Measurements from ENCODE around the gene PCBP3.
"Not testable (repeated sequence)": the region's sequence is repeated elsewhere in the genome, so short reads cannot be mapped to it uniquely, and the experiment has no call there.

The PCBP3 gene

DNA sequence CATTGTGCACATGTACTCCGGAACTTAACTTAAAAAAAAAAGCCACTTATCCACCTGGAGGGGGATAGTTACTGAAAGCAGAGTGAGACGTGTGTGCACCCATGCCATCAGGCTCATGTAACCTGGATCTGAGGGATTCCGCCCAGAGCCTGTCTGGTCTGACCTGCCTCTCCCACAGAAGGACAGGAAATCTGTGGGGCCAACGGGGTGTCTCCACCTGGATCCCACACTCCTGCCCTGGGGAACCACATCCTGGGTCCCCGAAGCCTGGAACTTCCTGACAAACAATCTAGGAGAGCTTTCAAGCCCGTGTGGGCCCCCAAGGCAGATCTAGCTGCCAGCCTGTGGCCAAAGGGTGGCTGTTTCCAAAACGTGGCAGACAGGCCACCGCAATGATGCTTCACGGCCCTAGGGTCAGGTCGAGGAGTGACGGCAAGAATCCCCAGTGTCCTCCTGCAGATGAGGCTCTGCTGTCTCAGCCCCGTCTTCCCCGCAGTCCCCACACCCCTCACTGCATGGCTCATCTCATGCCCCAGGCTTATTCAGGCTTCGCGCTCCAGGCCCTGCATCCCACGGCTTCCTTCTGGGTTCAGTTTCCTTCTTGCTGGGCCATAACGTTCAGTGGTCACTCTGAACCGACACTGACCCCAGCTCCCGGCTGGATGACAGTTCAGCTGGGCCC is 21.0 kb upstream of the PCBP3 start:
- TF ChIP-seq, protein P1, sequence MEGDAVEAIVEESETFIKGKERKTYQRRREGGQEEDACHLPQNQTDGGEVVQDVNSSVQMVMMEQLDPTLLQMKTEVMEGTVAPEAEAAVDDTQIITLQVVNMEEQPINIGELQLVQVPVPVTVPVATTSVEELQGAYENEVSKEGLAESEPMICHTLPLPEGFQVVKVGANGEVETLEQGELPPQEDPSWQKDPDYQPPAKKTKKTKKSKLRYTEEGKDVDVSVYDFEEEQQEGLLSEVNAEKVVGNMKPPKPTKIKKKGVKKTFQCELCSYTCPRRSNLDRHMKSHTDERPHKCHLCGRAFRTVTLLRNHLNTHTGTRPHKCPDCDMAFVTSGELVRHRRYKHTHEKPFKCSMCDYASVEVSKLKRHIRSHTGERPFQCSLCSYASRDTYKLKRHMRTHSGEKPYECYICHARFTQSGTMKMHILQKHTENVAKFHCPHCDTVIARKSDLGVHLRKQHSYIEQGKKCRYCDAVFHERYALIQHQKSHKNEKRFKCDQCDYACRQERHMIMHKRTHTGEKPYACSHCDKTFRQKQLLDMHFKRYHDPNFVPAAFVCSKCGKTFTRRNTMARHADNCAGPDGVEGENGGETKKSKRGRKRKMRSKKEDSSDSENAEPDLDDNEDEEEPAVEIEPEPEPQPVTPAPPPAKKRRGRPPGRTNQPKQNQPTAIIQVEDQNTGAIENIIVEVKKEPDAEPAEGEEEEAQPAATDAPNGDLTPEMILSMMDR (IDR thresholded peaks at IDR 0.05; ENCODE audit: low read depth, low read length) = no peak
- no peak for DNase-seq (ENCODE audit: low read depth in 2 of 2)
- no peak overlapping the region for H3K4me3 ChIP-seq (replicated peaks in 1 of 2; ENCODE audit: low read depth in 2 of 2, low read length in 2 of 2)

DNA sequence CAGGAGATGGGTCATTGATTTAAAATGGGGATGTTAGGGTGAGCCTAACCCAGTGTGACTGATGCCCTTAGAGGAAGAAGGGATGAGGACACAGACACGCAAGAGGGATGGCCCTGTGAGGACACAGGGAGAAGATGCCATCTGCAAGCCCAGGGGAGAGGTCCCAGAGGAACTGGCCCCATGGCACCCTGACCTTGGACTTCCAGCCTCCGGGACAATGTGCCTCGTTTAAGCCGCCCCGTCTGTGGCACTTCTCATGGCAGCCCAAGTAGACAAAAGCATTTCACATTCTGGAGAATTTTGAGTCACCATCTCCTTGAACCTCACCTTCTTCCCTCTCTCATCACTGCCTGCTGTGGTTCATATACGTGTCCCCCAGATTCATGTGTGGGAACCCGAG is 20.1 kb upstream of the PCBP3 start:
- no peak overlapping the region for H3K4me3 ChIP-seq (replicated peaks in 1 of 2; ENCODE audit: low read depth in 2 of 2, low read length in 2 of 2)
- TF ChIP-seq, protein P1 (IDR thresholded peaks at IDR 0.05; ENCODE audit: low read depth, low read length) = no peak
- no peak for DNase-seq (ENCODE audit: low read depth in 2 of 2)

DNA sequence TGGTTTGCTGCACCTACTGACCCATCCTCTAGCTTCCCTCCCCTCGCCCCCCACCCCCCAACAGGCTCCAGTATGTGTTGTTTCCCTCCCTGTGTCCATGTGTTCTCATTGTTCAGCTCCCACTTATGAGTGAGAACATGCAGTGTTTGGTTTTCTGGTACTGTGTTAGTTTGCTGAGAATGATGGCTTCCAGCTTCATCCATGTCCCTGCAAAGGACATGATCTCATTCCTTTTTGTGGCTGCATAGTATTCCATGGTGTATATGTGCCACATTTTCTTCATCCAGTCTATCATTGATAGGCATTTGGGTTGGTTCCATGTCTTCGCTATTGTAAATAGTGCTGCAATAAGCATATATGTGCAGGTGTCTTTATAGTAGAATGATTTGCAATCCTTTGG is 17.4 kb upstream of the PCBP3 start:
- not testable (repeated sequence) for H3K4me3 ChIP-seq (replicated peaks in 1 of 2; ENCODE audit: low read depth in 2 of 2, low read length in 2 of 2); DNase-seq (ENCODE audit: low read depth in 2 of 2)

DNA sequence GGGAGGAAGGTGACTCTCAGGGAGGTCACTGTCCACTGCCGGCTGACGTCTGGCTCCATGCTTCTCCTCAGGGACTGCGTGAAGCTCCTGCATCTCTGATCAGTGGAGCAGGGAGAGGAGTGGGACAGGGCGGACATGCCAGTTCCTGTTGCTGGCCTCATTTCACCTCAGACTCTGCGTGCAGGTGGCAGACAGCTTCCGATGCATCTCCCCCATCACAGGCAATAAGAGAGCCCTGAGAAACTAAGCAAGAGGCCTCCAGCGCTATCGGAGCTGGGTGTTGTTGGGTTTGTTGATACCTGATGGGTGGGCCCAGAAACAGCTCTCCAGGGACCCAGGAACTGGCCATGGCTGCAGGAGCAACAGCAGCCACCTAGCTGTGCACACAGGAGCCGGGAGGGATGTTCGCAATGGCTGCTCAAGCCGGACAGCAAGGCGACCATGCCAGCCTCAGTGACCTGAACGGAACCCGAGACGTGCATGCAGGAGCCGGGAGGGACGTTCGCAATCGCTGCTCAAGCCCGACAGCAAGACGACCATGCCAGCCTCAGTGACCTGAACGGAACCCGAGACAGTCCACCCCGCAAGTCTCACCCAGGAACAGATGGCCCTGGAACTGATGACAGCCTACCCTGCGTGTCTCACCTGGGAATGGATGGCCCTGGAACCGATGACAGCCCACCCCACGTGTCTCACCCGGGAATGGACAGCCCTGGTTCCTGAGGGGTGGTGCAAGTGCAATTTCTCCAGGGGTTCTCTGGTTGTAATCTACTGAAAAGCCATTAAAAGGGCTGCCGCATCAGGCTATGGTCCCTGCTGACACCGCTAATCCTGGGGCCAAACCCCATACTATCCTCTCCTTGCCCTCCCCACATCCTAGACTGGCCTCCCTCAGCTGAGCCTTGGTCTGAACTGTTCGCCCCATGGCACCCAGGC is 14.2 kb upstream of the PCBP3 start:
- no peak overlapping the region for H3K4me3 ChIP-seq (replicated peaks in 1 of 2; ENCODE audit: low read depth in 2 of 2, low read length in 2 of 2)
- no peak for DNase-seq (ENCODE audit: low read depth in 2 of 2)
- TF ChIP-seq, protein P1 (IDR thresholded peaks at IDR 0.05; ENCODE audit: low read depth, low read length) = no peak

DNA sequence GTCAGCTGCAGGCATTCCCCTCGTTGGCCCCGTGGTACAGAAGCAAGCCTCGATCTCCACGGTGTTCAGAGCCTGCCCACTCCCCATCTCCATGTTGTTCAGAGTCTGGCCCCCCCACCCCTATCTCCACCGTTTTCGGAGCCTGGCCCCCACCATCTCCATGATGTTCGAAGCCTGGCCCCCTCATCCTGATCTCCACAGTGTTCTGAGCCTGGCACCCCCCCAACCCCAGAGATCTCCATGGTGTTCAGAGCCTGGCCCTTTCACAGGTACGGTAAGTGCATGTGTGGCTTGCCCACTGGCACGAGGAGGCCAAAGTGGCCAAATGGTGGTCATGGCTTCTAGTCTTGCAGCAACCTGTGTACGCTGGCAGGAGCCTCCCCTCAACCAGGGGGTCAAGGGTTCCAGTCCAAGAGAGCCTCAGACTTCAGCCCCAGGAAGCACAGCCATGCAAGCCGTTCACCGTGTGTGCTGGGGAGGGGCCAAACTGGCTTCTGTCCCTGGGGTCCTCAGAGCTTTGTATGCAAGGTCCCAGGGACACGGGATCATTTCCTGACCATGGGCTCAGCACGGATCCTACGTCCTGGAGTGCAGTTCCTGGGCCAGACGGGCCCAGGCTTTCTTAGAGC is 13.3 kb upstream of the PCBP3 start:
- DNase-seq (ENCODE audit: low read depth in 2 of 2) = no peak
- H3K4me3 ChIP-seq (replicated peaks in 1 of 2; ENCODE audit: low read depth in 2 of 2, low read length in 2 of 2) = no peak overlapping the region
- TF ChIP-seq, protein P1 (IDR thresholded peaks at IDR 0.05; ENCODE audit: low read depth, low read length) = no peak

DNA sequence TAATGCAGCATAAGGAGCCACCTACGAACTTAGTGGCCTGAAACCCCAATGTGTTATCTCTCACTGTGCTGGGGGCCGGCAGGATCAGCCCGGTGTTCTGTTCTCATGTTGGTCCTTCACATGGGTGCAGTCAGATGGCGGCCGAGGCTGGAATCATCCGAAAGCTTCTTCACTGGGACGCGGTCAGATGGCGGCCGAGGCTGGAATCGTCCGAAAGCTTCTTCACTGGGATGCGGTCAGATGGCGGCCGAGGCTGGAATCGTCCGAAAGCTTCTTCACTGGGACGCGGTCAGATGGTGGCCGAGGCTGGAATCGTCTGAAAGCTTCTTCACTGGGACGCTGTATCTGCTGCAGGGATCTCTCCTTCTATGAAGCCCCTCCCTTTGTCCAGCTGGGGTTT is 12.6 kb upstream of the PCBP3 start:
- TF ChIP-seq, protein P1 (IDR thresholded peaks at IDR 0.05; ENCODE audit: low read depth, low read length) = no peak
- H3K4me3 ChIP-seq (replicated peaks in 1 of 2; ENCODE audit: low read depth in 2 of 2, low read length in 2 of 2) = no peak overlapping the region
- no peak for DNase-seq (ENCODE audit: low read depth in 2 of 2)

DNA sequence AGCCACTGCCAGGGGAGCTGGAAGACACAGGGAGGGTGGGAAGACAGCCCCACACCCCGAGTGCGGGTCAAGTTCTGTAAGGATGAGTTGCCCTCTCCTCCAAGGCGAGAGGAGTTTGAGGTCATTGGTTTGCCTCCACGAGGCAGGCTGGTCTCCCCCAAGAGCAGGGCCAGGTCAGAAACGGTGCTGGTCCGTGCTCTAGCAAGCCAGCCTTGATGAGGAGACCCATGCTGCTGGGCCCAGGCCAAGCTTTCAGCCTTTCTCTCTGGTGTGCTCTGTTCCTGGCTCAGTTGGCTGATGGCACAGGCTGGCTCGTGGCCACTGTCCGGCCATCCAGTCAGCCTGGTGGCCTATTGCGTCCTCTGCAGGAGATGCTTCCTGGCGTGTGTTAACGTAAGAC is 12.0 kb upstream of the PCBP3 start:
- DNase-seq (ENCODE audit: low read depth in 2 of 2) = no peak
- H3K4me3 ChIP-seq (replicated peaks in 1 of 2; ENCODE audit: low read depth in 2 of 2, low read length in 2 of 2) = no peak overlapping the region
- TF ChIP-seq, protein P1 (IDR thresholded peaks at IDR 0.05; ENCODE audit: low read depth, low read length) = no peak

Data from cardiac fibroblast (primary cell).